Small intestine (tissue), 7 donors: ENCODE measurements around the gene TBC1D20. TPM values are rescaled to one million over a fixed set of nuclear protein-coding genes. Genes with fewer than 3 reads are reported as not detected.
A peak's percentile ranks its signal among the peaks of the same experiment; 100 is the strongest.

Source experiments
- DNase-seq, 2 donors: peaks; one replicate each; pipeline versions ENCODE4 v3.0.0 to v3.0.0-alpha.2; 2013
- FAIRE-seq: peaks from 2 replicates; lab custom pipeline; 2012; peaks lifted over from hg19 to GRCh38; lab: Jason Lieb, UNC
- H3K27ac ChIP-seq, 3 donors: one replicate each; pipeline ENCODE4 v1.5.1; 2013; ENCODE audit warnings: low read length in 2 of 3, mild to moderate bottlenecking in 2 of 3, control low read depth in 1 of 3, inconsistent platforms in 1 of 3, low read depth in 1 of 3, moderate library complexity in 1 of 3
- H3K27me3 ChIP-seq, 3 donors: one replicate each; pipeline ENCODE4 v1.6.1; 2013; ENCODE audit warnings: low read length in 3 of 3, inconsistent platforms in 1 of 3; ENCODE audit not compliant: control insufficient read depth in 3 of 3, insufficient read depth in 3 of 3
- H3K36me3 ChIP-seq, 3 donors: one replicate each; pipeline ENCODE4 v1.6.1; 2013; ENCODE audit warnings: low read length in 3 of 3, inconsistent platforms in 1 of 3, low read depth in 1 of 3, mild to moderate bottlenecking in 1 of 3, moderate library complexity in 1 of 3; ENCODE audit not compliant: control insufficient read depth in 3 of 3, insufficient read depth in 2 of 3
- H3K4me1 ChIP-seq, 3 donors: one replicate each; pipeline ENCODE4 v1.6.1; 2013; ENCODE audit warnings: low read length in 2 of 3, inconsistent platforms in 1 of 3, low read depth in 1 of 3, mild to moderate bottlenecking in 1 of 3, moderate library complexity in 1 of 3; ENCODE audit not compliant: control insufficient read depth in 3 of 3, insufficient read depth in 2 of 3
- H3K4me3 ChIP-seq, 3 donors: one replicate each; pipeline ENCODE4 v1.5.1; 2013; ENCODE audit warnings: low read length in 3 of 3, control low read depth in 1 of 3, inconsistent platforms in 1 of 3, low read depth in 1 of 3, mild to moderate bottlenecking in 1 of 3, moderate library complexity in 1 of 3
- H3K9me3 ChIP-seq, 2 donors: one replicate each; pipeline ENCODE4 v1.6.1; 2013; ENCODE audit warnings: low read depth in 1 of 2, low read length in 1 of 2; ENCODE audit not compliant: control insufficient read depth in 2 of 2, insufficient read depth in 1 of 2
- WGBS, 3 donors: extraction: QIAGEN DNeasy Blood & Tissue Kit; methylation state at CpG; one replicate each; pipeline ENCODE4 v1.1.7; 2013; 5-methylcytosine and 5-hydroxymethylcytosine counted together
- polyA plus RNA-seq, 4 donors: library from polyadenylated mRNA; stranded (reverse) in 3 of 4; unstranded in 1 of 4; fragments of 200-250 nt in 3 of 4; fragments of 120-200 nt in 1 of 4; gene quantifications; one replicate each; pipeline versions ENCODE4 v1.2.1 to v1.2.3, GENCODE V29; 2013
- donor health status: healthy with polysubstance abuse.
- donor health status: control.
- donor health status: control.
- donor health status: Bipolar disorder and iron deficiency.
- donor health status: healthy.

The TBC1D20 gene
- polyA plus RNA-seq, 4 donors, result 13.1 to 28.7 (median 14.8) TPM

GRCh38 chr20:431012-431904 is 31.1 kb downstream of the TBC1D20 start:
- Histone ChIP-seq H3K27ac (no peak overlapping the region), H3K4me1 (no peaks in the 10 kb centered on the region), H3K36me3 (peaks cover 5 to 90% (median 8%) of the 10 kb centered on the region in 3 donors), H3K4me3 (no peak overlapping the region), H3K9me3 (no peaks in the 10 kb centered on the region), H3K27me3 (no peaks in the 10 kb centered on the region)
- 72 to 77% (median 73%) methylated on average over 17 of the region's 17 CpGs for WGBS, 3 donors
- DNase-seq (peak; percentile 59 to 63), FAIRE-seq (no peak)

GRCh38 chr20:430091-430999 is 32.0 kb downstream of the TBC1D20 start:
- Histone ChIP-seq H3K9me3 (no peaks in the 10 kb centered on the region), H3K27me3 (no peaks in the 10 kb centered on the region), H3K4me1 (no peaks in the 10 kb centered on the region), H3K27ac (no peak overlapping the region), H3K4me3 (no peak overlapping the region), H3K36me3 (peaks cover 5 to 83% (median 5%) of the 10 kb centered on the region in 3 donors)
- DNase-seq (no peak), FAIRE-seq (no peak)
- 88 to 94% (median 89%) methylated on average over 20 to 21 of the region's 21 CpGs for WGBS, 3 donors

- Histone ChIP-seq H3K27ac (no peak overlapping the region), H3K4me3 (no peak overlapping the region), H3K4me1 (no peaks in the 10 kb centered on the region), H3K27me3 (no peaks in the 10 kb centered on the region), H3K9me3 (no peaks in the 10 kb centered on the region), H3K36me3 (peaks cover 6 to 82% (median 9%) of the 10 kb centered on the region in 3 donors)
- 68 to 83% (median 76%) methylated on average over 14 of the region's 14 CpGs for WGBS, 3 donors
- no peak for FAIRE-seq
- DNase-seq, result no peak
Measured at GRCh38 chr20:428658-429200, 33.6 kb downstream of the TBC1D20 start.

- Histone ChIP-seq H3K4me3 (no peak overlapping the region), H3K27me3 (no peaks in the 10 kb centered on the region), H3K36me3 (peaks cover 6 to 79% (median 9%) of the 10 kb centered on the region in 3 donors), H3K4me1 (no peaks in the 10 kb centered on the region), H3K9me3 (no peaks in the 10 kb centered on the region), H3K27ac (no peak overlapping the region)
- FAIRE-seq (no peak), DNase-seq (no peak)
- 94% methylated on average over 14 of the region's 14 CpGs for WGBS, 3 donors
Measured at GRCh38 chr20:427849-428657, 34.3 kb downstream of the TBC1D20 start.

- FAIRE-seq, result no peak
- 88 to 93% (median 92%) methylated on average over 4 of the region's 4 CpGs for WGBS, 3 donors
- H3K9me3 ChIP-seq, result no peaks in the 10 kb centered on the region
- peaks cover 9 to 78% (median 9%) of the 10 kb centered on the region in 3 donors for H3K36me3 ChIP-seq
- H3K27ac ChIP-seq, result no peak overlapping the region
- H3K4me3 ChIP-seq, result no peak overlapping the region
- no peaks in the 10 kb centered on the region for H3K27me3 ChIP-seq
- DNase-seq, result no peak
- no peaks in the 10 kb centered on the region for H3K4me1 ChIP-seq
Measured at GRCh38 chr20:427401-427800, 34.9 kb downstream of the TBC1D20 start.

GRCh38 chr20:426566-426965 is 35.8 kb downstream of the TBC1D20 start:
- FAIRE-seq, result no peak
- Histone ChIP-seq H3K27me3 (no peaks in the 10 kb centered on the region), H3K4me3 (no peak overlapping the region), H3K36me3 (peaks cover 9 to 79% (median 10%) of the 10 kb centered on the region in 3 donors), H3K27ac (no peak overlapping the region), H3K9me3 (no peaks in the 10 kb centered on the region), H3K4me1 (no peaks in the 10 kb centered on the region)
- DNase-seq, result no peak
- 92 to 97% (median 95%) methylated on average over 2 of the region's 2 CpGs for WGBS, 3 donors

GRCh38 chr20:421685-422250 is 40.6 kb downstream of the TBC1D20 start:
- Histone ChIP-seq H3K36me3 (peaks cover 10 to 68% (median 20%) of the 10 kb centered on the region in 3 donors), H3K27ac (no peak overlapping the region), H3K9me3 (no peaks in the 10 kb centered on the region), H3K4me1 (no peaks in the 10 kb centered on the region), H3K4me3 (no peak overlapping the region), H3K27me3 (no peaks in the 10 kb centered on the region)
- WGBS, 3 donors, result 96 to 97% (median 97%) methylated on average over 8 of the region's 8 CpGs
- FAIRE-seq (no peak), DNase-seq (no peak)
